HG03103 (cell line): ENCODE measurements around the gene BCO1.

ENCODE experiments used
- ATAC-seq: cut with Tn5 transposase; IDR thresholded peaks from one replicate; pipeline ENCODE4 v1.9.1; 2021; ENCODE audit warnings: low read depth; ENCODE audit not compliant: unreplicated experiment

BCO1 gene

DNA sequence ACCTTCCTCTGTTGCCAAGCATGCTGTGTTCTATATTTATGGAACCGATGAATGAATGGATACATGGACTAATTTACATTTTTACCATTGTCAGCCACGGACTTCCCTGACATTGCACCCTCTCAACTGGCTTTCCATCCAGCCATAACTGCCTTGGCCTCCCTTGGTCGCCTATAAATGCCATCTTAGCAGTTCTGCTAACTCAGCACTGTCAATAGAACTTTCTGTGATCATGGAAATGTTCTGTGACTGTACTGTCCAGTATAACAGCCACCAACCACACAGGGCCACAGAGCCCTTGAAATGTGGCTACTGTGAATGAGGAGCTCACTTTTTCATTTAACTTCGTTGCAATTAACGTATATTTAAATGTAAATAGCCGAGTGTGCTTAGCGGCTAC lies 8.7 kb upstream of the BCO1 start:
- ATAC-seq, result no peak

DNA sequence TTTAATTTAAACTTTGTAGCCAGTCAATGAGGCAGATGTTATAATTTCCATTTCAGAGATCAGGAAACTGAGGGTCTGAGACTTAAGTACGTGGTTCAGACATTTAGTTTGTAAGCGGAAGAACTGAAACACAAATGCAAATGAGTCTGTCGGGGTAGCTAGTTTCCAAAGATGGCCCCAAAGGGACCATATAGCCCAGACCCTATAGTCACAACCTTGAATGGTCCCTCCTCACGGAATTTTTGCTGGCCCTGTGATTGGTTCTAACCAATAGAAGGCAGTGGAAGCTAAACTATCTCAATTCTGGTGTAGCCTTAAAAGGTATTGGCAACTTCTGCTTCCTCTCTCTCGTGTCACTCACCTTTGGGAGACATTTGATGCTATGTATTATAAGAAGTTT lies 7.5 kb upstream of the BCO1 start:
- no peak for ATAC-seq

DNA sequence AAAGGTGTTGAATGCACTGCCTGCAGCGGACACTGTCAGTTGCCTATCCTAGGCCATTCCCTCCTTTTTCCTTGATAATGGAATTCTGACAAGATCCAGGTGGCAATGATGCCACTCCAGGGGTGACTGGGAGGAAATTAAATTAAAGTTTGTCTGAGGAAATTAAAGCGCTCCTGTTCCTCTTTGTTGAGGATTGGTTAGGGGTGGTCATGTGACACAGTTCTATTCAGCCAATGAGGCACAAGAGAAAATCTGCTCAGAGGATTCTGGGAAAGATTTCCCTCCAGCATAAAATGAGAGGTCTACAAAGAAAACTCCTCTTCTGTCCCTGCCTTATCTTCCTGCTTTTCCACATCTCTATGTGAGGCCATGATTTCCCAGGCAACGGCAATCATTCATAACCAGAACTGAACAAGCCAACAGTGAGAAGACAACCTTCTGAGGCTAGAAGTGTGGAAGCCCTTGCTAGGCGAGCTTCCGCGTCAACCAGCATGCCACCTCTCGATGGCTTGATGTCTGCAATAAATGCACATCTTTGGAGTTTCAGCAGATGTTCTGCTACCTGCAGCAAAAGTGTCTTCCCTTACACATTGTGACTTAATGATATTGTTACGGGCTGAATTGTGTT lies 5.6 kb upstream of the BCO1 start:
- ATAC-seq, result no peak

DNA sequence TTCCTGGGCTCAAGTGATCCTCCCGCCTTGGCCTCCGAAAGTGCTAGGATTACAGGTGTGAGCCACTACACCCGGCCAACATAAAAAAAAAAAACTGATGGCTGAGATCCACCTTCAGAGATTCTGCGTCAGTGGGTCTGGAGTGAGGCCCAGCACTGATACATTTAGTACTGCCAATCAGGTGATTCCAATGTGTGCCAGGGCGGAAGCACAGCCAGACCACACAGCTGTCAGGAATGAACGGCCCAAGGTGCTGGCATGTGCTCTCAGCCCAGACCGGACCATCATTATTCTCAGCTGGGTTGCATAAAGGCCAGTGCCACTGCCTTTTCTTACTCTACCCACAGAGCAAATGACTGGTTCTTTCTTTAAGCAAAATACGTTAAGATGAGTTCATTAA lies 1.2 kb upstream of the BCO1 start:
- ATAC-seq, result no peak

DNA sequence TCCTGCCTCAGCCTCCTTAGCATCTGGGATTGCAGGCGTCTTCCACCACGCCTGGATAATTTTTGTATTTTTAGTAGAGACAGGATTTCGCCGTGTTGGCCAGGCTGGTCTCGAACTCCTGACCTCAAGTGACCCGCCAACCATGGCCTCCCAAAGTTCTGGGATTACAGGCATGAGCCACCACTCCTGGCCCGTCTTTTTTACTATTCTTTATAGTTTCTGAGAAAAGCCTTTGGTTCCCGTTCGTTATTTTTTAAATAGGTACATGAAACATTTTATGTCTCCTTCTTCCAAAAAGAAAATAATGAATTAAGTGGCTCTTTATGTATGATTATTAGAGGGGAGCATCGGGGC lies 570 bp upstream of the BCO1 start:
- no peak for ATAC-seq

DNA sequence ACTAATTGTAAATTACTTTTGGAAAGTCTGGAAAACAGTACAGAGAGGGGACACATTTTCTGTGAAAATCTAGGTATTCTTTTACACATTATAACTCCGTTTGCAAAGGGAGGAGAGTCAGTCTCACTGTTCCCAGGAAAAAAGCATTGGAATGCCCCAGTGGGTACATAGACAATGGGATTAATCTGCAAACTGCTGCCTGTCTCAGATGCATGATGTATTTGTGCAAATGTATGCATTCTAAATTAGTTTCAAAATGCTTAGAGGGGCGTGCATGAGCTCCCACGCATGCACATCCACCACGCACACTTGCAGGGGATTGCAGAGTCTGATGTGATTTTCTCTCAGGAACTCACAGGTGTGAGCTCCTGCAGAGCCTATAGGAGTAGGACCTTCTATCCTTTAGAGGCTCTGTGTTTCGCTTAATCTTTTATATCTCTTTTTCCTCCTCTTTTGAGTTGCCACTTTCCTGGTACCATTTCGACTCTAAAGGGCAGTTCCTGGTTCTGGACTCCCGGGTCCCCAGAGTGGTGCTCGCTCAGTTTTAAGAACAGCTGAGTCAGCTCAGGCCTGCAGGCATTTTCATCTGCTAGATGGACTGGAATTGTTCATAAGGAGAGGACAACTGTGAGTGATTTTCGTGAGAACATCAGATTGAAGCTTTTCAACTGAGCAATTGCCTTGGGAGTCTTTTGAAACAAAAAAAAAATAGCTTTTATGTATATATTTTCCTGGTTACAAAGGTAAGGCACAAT lies 1.1 kb downstream of the BCO1 start:
- ATAC-seq, result no peak

DNA sequence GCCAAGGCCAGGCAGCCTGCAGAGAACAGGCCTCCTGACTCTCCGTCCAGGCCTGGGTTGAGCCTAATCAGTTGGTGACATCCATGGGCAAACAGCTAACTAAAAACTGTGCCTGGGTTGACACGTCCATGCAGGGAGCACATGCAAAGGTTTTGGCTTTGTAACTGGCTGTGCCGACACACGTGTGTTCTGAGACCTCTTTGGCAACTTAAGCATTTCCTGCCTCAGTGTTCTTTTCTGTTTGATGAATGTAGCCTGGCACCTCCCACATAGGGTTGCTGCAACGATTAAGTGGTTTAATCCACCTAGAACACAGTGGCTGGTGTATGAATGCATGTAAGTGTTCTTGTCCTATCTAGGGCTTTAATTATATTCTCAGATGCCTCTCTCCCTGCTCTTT lies 3.2 kb downstream of the BCO1 start:
- no peak for ATAC-seq

DNA sequence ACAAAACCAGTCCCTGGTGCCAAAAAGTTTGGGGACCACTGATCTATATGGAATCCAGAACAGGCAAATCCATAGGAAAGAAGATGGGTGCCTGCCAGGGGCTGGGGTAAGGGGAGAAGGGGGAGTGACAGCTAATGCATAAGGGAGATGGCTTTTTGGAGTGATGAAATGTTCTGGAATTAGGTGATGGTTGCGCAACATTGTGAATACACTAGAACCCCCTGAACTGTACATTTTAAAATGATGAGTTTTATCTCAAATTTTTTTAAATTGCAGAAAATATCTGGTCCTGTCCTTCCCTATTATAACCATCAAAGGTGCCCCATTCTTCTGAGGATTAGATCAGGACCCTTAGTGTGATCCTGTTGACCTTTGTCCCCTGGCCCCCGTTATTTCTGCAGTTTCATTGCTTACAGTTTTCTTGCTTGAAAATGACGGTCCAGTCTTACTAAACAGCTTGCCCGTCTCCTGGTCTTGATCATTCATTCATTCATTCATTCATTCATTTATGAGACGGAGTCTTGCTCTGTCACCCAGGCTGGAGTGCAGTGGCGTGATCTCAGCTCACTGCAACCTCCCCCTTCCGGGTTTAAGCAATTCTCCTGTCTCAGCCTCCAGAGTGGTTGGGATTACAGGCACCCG lies 4.6 kb downstream of the BCO1 start:
- ATAC-seq, result no peak

DNA sequence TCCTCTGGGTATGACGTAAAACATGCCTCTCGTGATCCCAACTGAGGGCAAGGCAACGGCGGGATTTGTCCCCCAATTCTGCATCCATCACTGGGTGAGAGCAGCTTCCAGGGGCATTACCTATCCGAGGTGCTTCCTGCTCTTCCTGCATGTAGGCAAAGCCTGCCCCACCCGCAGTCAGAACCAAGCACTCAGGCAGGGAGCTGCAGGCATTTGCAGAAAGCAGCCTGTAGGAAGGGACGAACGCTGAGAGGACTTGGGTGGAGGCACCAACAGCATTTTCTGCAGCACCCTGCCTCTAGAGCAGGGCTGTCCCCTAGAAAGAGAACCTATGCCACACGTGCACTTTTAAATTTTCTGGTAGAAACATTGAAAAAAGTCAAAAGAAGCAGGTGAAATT lies 5.5 kb downstream of the BCO1 start:
- ATAC-seq, result no peak

DNA sequence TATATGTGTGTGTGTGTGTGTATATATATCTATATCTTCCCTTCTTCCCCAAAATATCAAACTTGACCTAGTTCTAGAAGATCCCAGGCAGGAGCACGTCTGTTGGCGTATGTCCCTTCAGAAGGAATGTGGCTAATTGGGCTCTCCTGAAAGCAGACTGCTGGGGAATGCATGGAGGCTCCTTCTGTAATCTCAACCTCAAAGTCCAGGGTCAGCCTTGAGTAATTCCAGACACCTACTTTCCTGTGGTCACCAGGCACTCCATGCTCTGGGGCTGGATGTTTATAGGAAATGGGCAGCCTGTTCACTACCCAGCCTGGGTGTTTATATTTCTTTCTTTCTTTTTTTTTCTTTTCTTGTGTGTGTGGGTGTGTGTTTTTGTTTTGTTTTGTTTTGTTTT lies 13.4 kb downstream of the BCO1 start:
- ATAC-seq, result no peak

DNA sequence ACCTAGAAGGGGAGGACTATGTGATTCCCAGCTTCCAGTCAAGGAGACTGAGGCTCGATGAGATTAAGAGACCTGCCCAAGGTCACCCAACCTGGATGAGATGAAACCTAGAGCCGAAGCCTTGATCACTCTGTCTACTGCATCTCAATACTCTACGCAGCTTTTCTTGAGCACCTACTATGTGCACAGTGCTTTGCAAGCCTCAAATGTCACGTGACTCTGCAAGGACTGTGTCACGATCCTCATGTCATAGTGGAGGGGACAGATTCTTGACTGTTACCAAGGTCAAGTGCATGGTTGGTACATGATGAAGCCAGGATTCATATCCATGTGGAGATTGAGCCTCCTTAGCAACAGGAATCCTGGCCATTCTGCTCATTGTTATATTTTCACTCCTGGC lies 14.7 kb downstream of the BCO1 start:
- no peak for ATAC-seq

DNA sequence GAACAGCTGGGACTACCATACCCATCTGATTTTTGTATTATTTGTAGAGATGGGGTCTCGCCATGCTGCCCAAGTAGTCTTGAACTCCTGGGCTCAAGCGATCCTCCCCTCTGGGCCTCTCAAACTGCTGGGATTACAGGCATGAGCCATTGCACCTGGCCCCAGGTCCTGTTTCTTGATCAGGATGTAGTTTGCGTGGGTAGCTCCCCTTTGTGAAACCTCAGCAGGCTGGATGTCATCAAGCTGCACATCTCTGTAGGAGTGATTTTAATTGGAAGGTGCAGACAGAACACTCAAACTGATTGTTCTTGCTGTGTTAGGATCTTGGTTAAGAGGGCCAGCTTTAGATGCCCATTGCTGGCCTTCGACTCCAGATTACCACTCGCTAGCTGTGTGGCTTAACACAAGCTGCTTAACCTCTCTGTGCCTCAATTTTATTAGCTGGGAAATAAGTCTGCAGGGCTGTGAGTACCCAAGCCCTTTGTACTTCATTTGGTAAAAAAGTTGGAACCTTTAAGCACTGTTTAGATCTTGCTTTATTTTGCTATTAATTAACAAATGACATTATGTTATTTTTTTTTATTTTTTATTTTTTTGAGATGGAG lies 16.5 kb downstream of the BCO1 start:
- ATAC-seq, result no peak

DNA sequence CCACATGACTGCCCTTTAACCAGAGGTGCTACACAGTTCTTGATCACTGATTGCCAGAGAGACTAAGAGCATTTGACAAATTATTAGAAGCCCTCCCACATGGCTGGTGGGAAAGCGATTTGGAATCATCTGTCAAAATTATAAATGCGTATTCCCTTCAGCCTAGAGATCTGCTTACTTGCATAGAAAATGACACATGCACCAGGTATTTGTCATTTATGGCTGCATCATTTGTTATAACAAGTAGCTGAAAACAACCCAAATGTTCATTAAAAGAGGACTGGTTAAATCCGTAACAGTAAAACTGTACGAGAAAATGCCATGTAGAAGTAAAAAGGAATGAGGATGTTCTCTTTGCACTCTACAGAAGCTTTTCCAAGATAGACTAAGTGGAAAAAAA lies 21.4 kb downstream of the BCO1 start:
- ATAC-seq, result no peak

DNA sequence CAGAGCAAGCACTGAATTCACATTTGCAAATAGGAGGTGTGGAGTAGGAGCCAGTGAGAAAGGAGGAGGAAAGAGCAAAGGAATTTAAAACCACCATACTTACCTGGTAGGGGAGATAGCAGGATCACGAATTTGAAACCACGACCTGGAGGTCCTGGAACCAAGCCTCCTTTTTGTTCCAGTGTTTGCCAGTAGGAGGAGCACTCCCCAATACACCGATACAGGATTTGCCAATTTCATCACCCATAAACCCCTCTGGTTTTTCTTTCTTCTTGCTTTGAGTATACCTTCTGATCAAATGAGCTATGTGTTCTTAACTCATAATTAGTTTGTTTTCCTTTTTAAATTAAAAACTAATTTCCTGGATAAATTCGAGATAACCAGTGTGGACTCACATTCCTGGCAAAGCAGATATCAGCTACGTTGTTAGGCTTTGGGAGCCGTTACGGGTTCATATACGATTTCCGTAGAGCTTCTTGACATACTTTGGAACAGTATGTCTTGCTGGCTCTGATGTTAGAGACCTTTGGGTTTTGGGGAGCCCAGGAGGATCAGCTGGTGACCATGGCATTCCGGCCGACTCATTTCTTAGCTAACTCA lies 22.7 kb downstream of the BCO1 start:
- ATAC-seq, result no peak

DNA sequence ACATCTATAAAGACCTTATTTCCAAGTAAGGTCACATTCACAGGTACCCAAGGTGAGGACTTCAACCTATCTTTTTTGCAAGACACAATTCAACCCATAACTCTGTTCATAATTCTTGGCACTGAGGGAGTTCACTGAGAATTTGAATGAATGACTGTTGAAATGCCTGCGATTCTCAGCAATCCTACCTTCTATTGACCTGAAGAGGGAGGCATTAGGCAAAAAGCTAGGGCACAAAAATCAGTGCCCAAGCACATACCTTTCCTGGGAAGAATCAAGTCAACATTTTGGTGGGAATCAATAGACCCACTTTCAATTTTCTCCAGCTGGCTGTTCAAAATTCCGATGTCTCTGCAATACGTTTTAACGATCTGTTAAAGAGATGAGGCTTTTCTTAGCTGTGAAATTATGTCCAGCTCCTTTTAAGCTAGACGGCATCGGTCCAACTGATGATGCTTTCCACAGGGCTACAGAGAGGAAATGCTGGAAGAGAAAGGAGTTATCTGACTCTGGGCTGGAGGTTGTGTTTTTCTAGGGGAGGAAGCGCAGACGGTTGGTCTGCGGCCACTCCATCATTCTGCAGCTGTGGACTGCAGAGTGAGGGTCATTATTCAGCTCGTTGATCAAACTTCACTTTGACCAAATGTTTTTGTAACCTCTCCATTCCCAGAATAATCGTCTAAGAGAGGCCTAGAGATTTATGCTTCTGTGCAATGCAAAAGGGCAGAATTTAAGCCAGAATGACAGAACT lies 25.2 kb downstream of the BCO1 start:
- ATAC-seq, result no peak

DNA sequence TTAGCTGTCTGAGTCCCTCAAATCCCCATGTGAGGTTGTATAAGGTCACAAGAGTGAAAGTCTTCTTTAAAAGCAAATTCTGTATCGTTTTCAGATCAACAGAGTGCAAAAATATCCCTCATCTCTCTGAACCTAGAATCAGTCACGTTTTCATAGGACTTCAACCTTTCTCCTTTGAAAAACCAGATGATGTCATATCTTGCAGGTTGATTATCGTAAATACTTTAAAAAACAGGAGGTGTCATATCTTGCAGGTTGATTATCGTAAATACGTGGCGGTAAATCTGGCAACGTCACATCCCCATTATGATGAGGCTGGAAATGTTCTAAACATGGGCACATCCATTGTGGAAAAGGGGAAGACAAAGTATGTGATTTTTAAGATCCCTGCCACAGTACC lies 25.9 kb downstream of the BCO1 start:
- ATAC-seq, result no peak

DNA sequence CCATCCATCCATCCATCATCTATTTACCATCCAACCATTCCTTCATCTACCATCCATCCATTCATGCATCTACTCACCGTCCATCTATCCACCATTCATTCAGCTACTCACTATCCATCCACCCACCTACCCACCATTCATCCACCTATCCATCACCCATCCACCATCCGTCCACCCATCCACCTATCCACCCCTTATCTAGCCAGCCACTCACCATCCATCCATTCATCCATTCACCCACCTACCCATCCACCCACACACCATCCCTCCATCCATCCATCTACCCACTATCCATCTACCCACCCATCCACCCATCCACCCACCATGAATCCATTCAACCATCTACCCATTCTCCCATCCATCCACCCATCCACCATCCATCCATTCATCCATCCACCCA lies 26.6 kb downstream of the BCO1 start:
- no peak for ATAC-seq

DNA sequence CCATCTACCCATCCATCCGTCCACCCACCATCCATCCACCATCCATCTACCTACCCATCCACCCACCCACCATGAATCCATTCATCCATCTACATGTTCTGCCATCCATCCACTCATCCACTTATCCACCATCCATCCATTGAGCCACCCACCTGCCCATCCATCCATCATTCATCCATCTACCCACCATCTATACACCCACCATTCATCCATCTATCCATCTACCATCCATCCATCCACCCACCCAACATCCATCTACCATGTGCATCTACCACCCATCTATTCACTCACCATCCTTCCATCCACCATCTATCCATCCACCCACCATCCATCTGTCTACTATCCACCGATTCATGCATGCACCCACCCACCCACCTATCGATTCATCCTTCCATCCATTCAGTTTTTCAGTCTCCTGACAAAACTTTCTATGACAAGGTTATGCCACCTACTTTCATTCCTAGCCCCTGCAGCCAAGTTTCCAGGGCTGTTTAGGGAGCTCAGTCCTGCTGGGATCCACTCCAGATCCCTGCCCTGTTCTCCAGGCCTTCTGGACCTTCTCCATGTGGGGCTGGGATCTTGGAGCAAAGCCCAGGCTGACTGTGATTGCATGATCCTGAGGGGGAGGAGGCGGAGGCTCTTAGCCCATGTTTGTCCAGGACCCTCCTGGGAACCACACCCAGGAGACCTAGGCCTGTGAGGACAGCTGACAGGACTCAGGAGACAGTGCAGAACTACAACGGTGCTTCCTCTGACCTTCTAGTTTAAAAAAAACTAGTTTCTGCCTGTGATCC lies 27.4 kb downstream of the BCO1 start:
- no peak for ATAC-seq

DNA sequence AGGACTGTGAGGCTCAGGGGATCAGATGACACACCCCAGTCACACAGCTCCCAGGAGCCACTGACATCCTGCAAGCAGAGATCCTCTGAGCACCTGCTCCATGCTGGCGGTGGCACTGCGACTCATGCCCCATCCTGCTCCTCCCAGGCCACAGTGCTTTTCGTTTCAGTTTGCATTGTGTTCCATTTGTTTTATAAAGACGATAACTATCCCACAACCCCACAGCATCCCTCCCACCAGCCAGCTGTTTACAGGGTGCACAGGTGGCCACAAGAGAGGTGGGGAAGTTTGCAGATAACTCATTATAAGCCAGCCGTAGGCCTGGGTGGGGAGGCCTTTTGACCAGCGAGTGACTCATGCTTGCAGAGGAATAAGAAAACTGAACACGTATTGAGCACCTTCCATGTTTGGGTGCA lies 28.2 kb downstream of the BCO1 start:
- no peak for ATAC-seq

DNA sequence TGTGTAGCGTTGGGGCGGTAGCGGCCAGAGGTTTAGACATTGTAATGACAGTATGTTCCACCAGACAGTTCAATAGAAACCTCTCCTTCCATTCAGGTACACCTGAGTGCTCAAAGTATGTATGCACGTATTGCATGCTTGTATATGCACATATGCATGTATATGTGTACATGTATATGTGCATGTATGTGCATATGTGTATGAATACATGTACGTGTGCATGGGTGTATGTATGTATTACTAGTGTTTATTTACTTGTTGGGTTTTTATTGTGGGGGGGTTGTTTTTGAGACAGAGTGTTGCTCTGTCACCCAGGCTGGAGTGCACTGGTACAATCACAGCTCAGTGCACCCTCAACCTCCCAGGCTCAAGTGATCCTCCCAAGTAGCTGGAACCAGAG lies 30.0 kb downstream of the BCO1 start:
- ATAC-seq, result no peak
